NOMO-1 treated with DMSO at 0.1 percent for 48 hours (cell line): Measurements from ENCODE around the gene MAP2K1.
"Not testable (repeated sequence)": the region's sequence is repeated elsewhere in the genome, so short reads cannot be mapped to it uniquely, and the experiment has no call there.

ENCODE experiments used
- DNase-seq: peaks from one replicate; lab custom pipeline; 2025; ENCODE audit not compliant: unreplicated experiment; lab: John Stamatoyannopoulos, UW

Gene MAP2K1

DNA sequence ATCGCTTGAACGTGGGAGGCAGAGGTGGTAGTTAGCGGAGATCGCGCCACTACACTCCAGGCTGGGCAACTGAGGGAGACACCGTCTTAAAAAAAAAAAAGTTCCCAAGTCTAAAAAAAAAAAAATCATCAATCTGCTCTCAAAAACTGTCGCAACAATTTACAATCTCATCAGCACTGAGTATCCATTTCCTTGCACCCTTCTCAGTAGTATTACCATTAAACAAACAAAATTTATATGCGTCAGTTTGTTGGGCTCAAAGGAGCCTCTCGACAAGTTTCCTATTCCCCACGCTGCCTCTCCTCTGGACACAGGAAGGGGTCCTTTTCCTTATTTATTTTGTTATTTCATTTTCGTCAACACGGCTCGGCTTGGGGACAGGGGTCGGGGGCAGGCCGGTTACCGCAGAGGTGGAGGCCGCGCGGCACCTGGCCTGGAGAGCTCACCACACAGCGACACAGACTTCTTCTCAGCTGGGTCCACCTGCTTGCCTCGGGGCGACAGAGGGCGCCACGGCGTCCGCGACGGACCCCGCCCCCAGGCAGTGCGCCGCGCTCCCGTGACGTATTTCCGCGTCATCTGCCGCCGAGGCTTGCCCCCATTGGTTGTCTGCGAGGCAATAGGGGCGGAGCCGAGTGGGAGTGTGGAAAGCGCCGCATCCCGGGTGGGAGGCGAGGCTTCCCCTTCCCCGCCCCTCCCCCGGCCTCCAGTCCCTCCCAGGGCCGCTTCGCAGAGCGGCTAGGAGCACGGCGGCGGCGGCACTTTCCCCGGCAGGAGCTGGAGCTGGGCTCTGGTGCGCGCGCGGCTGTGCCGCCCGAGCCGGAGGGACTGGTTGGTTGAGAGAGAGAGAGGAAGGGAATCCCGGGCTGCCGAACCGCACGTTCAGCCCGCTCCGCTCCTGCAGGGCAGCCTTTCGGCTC, at the start of gene MAP2K1:
Gene MAP2K1 (plus strand): TSS at position 709 of the 920 bp plus-strand sequence. CDS start 436 bp downstream, outside the sequence.
- DNase-seq: peak; percentile 95

GRCh38 chr15:66348530-66348929, 38.2 kb upstream of the MAP2K1 start:
- DNase-seq: not testable (repeated sequence)

- peak; percentile 40 for DNase-seq
Observed at GRCh38 chr15:66356077-66356358, 30.7 kb upstream of the MAP2K1 start.

DNA sequence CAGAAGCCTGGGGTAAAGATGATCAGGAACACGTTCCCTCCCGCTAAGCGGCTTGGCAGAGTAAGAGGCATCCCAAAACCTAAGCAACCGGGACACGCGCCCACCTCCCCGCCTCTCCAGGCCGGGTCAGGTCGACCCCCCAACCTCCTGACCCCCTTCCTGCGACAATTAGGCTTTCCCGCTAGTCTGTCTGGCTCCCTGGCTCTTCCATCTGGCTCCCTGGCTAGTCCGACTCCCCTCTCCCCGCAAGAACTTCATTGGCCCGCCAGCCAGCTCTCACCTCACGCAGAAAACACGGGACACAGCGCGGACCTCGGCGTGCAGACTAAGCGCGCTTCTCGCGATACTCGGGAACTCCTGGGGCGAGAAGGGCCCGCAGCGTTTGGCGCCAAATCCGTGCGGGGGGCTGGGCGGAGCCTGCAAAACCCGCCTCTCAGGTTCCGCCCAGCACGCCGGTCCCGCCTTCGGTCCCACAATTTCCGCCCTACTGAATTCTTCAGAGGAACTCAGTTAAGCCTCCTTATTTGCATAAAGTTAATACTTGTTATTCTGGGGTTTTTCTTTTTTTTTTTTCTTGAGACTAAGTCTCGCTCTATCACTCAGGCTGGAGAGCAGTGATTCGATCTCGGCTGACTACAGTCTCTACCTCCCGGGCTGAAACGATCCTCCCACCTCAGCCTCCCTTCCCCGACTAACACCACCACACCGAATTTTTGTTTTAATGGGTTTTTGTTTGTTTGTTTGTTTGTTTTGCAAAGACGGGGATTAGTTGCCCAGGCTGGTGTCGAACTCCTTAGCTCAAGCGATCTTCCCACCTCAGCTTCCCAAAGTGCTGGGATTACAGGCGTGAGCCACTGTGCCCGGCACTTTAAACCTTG, 30.1 kb upstream of the MAP2K1 start, which contains the start of gene TIPIN:
Gene TIPIN (minus strand): TSS at position 327 of the 878 bp plus-strand sequence. CDS start 3,738 bp downstream, outside the sequence.
- peak; percentile 97 for DNase-seq

DNA sequence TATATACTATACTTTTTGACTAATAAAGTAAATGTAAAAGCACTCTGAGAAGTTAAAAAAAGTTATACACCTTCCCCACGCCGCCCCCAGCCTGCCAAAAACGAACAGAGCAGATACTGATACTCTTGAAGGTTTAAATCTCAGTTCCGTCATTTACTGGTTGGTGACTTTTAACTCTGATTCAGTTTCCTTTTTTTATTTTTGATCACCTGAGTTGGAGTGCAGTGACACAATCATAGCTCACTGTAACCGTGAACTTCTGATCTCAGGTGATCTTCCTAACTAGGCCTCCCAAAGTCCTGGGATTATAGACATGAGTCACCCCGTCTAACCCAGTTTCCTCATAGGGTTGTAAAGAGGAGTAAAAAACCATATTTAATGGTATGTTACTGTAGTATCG, 27.0 kb upstream of the MAP2K1 start:
- no peak for DNase-seq

DNA sequence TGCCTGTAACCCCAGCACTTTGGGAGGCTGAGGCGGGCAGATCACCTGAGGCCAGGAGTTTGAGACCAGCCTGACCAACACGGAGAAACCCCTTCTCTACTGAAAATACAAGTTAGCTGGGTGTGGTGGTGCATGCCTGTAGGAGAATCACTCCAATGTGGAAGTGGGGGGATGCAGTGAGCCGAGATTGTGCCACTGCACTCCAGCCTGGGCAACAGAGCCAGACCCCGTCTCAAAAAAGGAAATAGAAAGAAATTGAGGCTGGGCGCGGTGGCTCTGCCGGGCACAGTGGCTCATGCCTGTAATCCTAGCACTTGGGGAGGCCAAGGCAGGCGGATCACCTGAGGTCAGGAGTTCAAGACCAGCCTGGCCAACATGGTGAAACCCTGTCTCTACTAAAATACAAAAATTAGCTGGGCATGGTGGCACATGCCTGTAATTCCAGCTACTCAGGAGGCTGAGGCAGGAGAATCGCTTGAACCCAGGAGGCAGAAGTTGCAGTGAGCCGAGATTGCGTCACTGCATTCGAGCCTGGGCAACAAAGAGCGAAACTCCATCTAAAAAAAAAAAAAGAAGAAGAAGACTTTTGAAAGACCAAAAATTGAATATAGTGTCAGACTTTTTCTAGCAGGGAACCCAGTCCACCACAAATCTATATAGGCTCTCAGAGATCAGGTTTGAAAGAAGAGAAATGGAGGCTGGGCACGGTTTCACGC, 24.8 kb upstream of the MAP2K1 start:
- peak; percentile 51 for DNase-seq

- DNase-seq: no peak
Observed at GRCh38 chr15:66362776-66363175, 23.9 kb upstream of the MAP2K1 start.

GRCh38 chr15:66364944-66365528, 21.7 kb upstream of the MAP2K1 start:
- DNase-seq: no peak

DNA sequence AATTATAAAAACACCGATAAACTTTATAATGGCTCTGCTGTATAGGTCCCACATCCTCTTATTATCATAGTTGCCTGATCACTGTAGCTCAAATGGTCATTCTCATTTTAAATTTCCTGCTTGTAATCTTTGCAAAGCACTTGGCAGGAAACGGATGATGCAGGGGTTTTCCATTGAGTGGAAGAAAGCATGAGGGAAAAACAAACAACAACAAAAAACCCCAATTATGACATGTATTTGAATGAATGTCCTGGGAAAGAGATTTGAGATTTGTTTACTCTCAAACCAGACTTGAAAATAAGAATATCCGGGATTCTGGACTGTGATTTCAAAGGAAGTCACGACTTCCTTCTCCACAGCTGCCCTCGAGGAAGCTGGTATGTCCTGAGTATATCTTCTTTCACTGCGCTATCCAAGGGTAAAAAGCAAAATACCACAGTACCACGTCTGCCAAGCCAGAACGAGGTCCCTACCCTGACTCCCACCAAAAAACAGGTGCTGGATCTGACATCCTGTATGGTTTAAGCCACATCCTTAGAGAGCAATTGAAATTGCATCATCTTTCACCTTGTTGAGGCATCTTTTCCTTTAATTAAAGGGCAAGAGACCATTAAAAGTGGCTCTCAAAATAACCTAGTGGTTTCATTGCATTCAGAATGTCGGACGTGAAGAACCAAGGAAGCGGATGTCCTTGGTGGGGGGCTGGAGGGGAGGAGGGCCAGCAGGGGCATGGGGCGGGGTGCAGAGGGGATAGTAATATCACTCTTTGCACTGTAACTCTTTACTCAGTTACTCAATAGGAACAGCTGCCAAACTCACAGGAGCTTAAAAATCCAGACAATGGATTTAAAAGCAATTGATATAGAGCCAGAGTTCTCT, 16.7 kb upstream of the MAP2K1 start:
- peak; percentile 59 for DNase-seq

DNA sequence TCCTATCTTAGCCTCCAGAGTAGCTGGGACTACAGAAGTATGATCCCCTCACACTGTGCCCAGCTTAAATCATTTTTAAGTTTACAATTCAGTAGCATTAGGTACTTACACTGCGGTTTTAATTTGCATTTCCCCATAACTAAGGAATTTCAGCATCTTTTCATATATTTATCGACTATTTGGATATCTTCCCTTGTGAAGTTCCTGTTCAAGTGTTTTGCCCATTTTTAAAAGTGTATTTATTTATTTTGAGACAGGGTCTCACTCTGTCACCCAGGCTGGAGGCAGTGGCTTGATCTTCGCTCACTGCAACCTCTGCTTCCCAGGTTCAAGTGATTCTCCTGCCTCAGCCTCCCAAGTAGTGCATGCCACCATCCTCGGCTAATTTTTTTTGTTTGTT, 12.5 kb upstream of the MAP2K1 start:
- DNase-seq: no peak

- DNase-seq: no peak
Observed at GRCh38 chr15:66378814-66379430, 7.8 kb upstream of the MAP2K1 start.

- peak; percentile 26 for DNase-seq
Observed at GRCh38 chr15:66381376-66381775, 5.3 kb upstream of the MAP2K1 start.

- peak; percentile 18 for DNase-seq
Observed at GRCh38 chr15:66387163-66388042, 691 bp downstream of the MAP2K1 start.

DNA sequence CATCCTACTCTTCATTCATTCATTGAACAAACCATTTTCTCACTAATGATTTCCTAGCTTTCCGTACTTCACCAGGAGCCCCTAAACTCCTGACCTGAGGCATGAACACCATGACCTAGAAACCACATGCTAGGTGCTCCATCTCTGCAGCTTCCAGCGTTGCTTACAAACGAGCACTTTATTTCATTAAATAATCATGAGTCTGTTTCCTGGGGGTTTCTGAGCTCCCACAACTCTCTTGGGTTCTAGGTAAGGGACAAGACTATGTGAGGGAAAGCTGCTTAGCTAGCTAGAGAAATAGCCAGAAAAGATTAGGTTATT, 1.3 kb downstream of the MAP2K1 start:
- DNase-seq: no peak

DNA sequence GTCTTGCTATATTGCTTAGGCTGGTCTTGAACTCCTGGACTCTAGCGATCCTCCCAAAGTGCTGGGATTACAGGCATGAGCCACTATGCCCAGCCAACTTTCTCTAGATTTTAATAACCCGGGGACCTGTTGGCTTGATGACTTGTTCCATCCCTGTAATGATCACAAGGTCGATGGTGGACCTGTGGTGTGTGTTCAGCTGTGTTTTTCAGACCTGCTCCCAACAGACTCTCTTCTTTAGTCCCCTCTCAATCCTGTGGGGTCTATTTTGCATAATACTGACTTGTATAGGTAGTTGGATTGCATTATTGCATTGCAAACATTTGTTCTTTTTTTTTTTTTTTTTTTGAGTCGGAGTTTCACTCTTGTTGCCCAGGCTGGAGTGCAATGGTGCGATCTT, 1.9 kb downstream of the MAP2K1 start:
- no peak for DNase-seq

GRCh38 chr15:66389098-66389858, 2.6 kb downstream of the MAP2K1 start:
- DNase-seq: no peak

DNA sequence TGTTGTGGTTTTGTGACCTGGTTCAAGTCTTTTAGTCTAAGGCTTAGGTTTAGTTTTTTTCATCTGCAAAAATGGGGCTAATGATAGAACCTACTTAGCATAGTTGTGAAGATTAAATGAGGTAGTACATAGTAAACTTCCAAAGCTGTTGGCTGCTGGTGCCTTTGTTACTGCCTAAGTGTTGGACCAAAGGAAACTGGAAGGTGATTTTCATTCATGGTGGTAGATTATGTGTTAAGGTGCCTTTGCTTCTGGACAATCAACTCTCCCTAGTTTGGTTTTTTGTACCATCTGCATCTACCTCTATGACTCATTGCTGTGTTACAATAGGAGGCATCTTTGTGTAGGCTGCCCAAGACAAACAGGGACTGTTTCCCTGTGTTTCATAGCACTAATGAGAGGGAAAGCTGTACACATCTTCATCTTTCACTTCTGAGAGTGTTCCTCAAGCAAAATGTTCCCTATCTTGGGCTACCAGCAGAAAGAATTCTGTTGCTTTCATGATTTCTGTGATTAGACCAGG, 3.2 kb downstream of the MAP2K1 start:
- DNase-seq: no peak

- peak; percentile 90 for DNase-seq
Observed at GRCh38 chr15:66390678-66391077, 4.0 kb downstream of the MAP2K1 start.
